Stomach (tissue), 9 donors: Measurements from ENCODE around the gene LRIG3. TPM values are rescaled to one million over a fixed set of nuclear protein-coding genes. Genes with fewer than 3 reads are reported as not detected.
"Not testable (repeated sequence)": the region's sequence is repeated elsewhere in the genome, so short reads cannot be mapped to it uniquely, and the experiment has no call there.

Experiments used
- DNase-seq, 2 donors: peaks; one replicate each; pipeline versions ENCODE4 v3.0.0 to v3.0.0-alpha.2; 2013 to 2019
- H3K27ac ChIP-seq, 5 donors: fragments of 200-600 bp in 4 of 5; sonication (generic) in 4 of 5; one replicate each; pipeline ENCODE4 v1.5.1; 2013 to 2019; ENCODE audit warnings: mild to moderate bottlenecking in 1 of 5, moderate library complexity in 1 of 5
- H3K27me3 ChIP-seq, 3 donors: fragments of 200-600 bp; sonication (generic); one replicate each; pipeline ENCODE4 v1.5.1; 2017 to 2019; ENCODE audit warnings: mixed run types in 1 of 3
- H3K36me3 ChIP-seq, 4 donors: fragments of 200-600 bp; sonication (generic); 1 replicate in 3 of 4; 2 replicates in 1 of 4; pipeline ENCODE4 v1.5.1; 2016 to 2019
- H3K4me1 ChIP-seq, 4 donors: fragments of 200-600 bp; sonication (generic); one replicate each; pipeline ENCODE4 v1.5.1; 2016 to 2019
- H3K4me3 ChIP-seq, 4 donors: fragments of 200-600 bp; sonication (generic) in 3 of 4; one replicate each; pipeline ENCODE4 v1.5.1; 2016 to 2019; ENCODE audit warnings: mild to moderate bottlenecking in 1 of 4
- H3K9me3 ChIP-seq, 4 donors: fragments of 200-600 bp; sonication (generic); one replicate each; pipeline ENCODE4 v1.5.1; 2016 to 2019
- EP300 ChIP-seq: sonication (generic); formaldehyde crosslinking; IDR thresholded peaks from one replicate; pipeline ENCODE4 v1.6.1; 2017; ENCODE audit warnings: antibody characterized with exemption
- POLR2A ChIP-seq, 4 donors: fragments of 450-650 bp; IDR thresholded peaks; one replicate each; pipeline ENCODE4 v1.6.1; 2016; ENCODE audit warnings: antibody characterized with exemption in 4 of 4, control low read depth in 2 of 4, mild to moderate bottlenecking in 1 of 4, moderate library complexity in 1 of 4
- POLR2AphosphoS5 ChIP-seq, 3 donors: sonication (generic); formaldehyde crosslinking; IDR thresholded peaks; one replicate each; pipeline ENCODE4 v1.6.1; 2016; ENCODE audit warnings: antibody characterized with exemption in 3 of 3
- WGBS, 5 donors: extraction: QIAGEN DNeasy Blood & Tissue Kit in 3 of 5; methylation state at CpG; one replicate each; pipeline versions ENCODE4 v1.1.5 to v1.1.7; 2013 to 2018; 5-methylcytosine and 5-hydroxymethylcytosine counted together
- intact Hi-C: fragments of 100-400 bp; cut with DNase I; formaldehyde crosslinking; loops from one replicate; pipeline ENCODE4 v1.15.1; 2023; ENCODE audit warnings: low total_unique reads
- polyA plus RNA-seq, 3 donors: library from polyadenylated mRNA; stranded (reverse); fragments of 200-250 nt; gene quantifications; one replicate each; pipeline ENCODE4 v1.2.3, GENCODE V29; 2013
- total RNA-seq, 5 donors: library from RNA; depleted of rRNA; stranded (reverse); fragments of >200 nt; gene quantifications; one replicate each; pipeline versions ENCODE4 v1.1.0 to v1.2.3, GENCODE V29; 2014 to 2016
- TF ChIP-seq, protein P1 (sequence below), 7 experiments: fragments of 450-650 bp in 4 of 7; fragments of 200-600 bp in 3 of 7; sonication (generic) in 3 of 7; IDR thresholded peaks; one replicate each; pipeline ENCODE4 v1.5.1; 2016 to 2019; ENCODE audit warnings: antibody characterized with exemption in 7 of 7, control low read depth in 2 of 7, mild to moderate bottlenecking in 1 of 7
- donor health status: healthy with polysubstance abuse.
- donor health status: Bipolar disorder and iron deficiency.
- donor health status: healthy.

LRIG3 gene
- total and polyA plus RNA-seq, 8 donors, result 4.8 to 330 (median 45.3) TPM

DNA sequence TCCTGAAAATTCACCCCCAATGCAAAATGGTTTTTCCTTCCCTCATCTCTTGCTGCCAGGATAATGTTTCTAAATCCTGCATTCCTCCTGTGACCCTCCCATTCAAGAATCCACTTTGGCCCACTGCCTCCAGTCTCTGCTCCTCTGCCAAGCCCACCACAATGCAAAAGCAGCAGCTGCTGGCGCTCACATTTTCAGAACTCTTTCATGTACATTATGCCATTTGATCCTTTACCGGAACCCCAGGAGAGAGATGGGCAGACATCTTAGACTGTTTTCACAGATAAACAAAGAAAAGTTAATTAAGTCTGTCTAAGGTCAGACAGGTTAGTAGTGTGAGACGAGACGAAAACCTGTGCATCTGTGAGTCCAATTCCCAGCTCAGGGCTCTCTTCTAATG is 12.9 kb downstream of the LRIG3 start:
- no peak overlapping the region for H3K4me3 ChIP-seq
- intact Hi-C loops, result no loop called here
- H3K4me1 ChIP-seq, result peaks cover 8 to 70% (median 39%) of the 10 kb centered on the region in 4 donors
- TF ChIP-seq EP300, result no peak
- TF ChIP-seq, protein P1, sequence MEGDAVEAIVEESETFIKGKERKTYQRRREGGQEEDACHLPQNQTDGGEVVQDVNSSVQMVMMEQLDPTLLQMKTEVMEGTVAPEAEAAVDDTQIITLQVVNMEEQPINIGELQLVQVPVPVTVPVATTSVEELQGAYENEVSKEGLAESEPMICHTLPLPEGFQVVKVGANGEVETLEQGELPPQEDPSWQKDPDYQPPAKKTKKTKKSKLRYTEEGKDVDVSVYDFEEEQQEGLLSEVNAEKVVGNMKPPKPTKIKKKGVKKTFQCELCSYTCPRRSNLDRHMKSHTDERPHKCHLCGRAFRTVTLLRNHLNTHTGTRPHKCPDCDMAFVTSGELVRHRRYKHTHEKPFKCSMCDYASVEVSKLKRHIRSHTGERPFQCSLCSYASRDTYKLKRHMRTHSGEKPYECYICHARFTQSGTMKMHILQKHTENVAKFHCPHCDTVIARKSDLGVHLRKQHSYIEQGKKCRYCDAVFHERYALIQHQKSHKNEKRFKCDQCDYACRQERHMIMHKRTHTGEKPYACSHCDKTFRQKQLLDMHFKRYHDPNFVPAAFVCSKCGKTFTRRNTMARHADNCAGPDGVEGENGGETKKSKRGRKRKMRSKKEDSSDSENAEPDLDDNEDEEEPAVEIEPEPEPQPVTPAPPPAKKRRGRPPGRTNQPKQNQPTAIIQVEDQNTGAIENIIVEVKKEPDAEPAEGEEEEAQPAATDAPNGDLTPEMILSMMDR (IDR thresholded peaks at IDR 0.05), result no peak
- no peak for TF ChIP-seq POLR2AphosphoS5 (IDR thresholded peaks at IDR 0.05)
- TF ChIP-seq POLR2A (IDR thresholded peaks at IDR 0.05), result no peak
- H3K27ac ChIP-seq, result no peak overlapping the region
- DNase-seq, result peak in 1 of 2 donors; percentile 44
- H3K9me3 ChIP-seq, result no peaks in the 10 kb centered on the region
- WGBS, 5 donors, result 59 to 82% (median 68%) methylated on average over 4 of the region's 4 CpGs
- H3K27me3 ChIP-seq, result no peaks in the 10 kb centered on the region
- peaks cover 9 to 85% (median 58%) of the 10 kb centered on the region in 4 donors for H3K36me3 ChIP-seq

DNA sequence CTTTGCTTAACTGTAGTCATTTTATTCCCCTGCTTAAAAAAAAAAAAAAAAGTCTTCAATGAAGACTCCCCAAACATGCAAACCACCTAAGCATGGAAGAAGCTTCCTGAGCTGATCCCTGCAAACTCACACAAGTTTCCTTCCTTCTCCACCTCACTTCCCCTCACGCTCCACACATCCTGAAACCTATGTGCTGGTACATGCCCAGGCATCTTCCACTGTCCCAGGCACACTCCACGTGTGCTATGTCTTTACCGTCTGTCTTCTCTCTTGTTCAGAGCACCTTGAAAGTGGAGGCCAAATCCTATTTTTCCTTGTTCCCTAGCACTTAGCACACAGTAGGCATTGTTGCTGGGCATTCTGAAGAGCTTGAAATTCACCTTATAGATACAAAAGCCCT is 13.4 kb downstream of the LRIG3 start:
- intact Hi-C loops, result no loop called here
- Histone ChIP-seq H3K4me1 (peaks cover 5 to 70% (median 34%) of the 10 kb centered on the region in 4 donors), H3K9me3 (no peaks in the 10 kb centered on the region), H3K4me3 (no peak overlapping the region), H3K36me3 (peaks cover 9 to 80% (median 56%) of the 10 kb centered on the region in 4 donors), H3K27ac (no peak overlapping the region), H3K27me3 (no peaks in the 10 kb centered on the region)
- TF ChIP-seq POLR2AphosphoS5 (IDR thresholded peaks at IDR 0.05) (no peak), EP300 (no peak), POLR2A (IDR thresholded peaks at IDR 0.05) (no peak)
- TF ChIP-seq, protein P1 (IDR thresholded peaks at IDR 0.05), result no peak
- WGBS, 5 donors, result 67 to 84% (median 76%) methylated on average over 3 of the region's 3 CpGs
- no peak for DNase-seq

DNA sequence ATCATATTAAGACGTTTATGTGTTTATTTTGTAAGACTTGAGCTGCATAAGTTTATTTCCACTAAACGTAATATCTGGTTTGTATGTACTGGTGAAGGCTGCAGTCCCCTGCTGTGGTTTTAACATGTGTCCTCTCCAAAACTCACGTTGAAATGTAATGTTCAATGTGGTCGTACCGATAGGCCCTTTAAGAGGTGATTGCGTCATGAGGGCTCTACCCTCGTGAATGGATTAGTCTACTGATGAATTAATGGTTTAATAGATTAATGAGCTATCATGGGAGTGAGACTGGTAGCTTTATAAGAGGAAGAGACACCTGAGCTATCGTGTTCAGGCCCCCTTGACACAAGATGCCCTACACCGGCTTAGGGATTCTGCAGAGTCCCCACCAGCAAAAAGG is 14.9 kb downstream of the LRIG3 start:
- peaks cover 9 to 74% (median 48%) of the 10 kb centered on the region in 4 donors for H3K36me3 ChIP-seq
- intact Hi-C loops, result no loop called here
- TF ChIP-seq POLR2AphosphoS5 (IDR thresholded peaks at IDR 0.05) (no peak), EP300 (no peak), POLR2A (IDR thresholded peaks at IDR 0.05) (no peak)
- TF ChIP-seq, protein P1 (IDR thresholded peaks at IDR 0.05), result no peak

DNA sequence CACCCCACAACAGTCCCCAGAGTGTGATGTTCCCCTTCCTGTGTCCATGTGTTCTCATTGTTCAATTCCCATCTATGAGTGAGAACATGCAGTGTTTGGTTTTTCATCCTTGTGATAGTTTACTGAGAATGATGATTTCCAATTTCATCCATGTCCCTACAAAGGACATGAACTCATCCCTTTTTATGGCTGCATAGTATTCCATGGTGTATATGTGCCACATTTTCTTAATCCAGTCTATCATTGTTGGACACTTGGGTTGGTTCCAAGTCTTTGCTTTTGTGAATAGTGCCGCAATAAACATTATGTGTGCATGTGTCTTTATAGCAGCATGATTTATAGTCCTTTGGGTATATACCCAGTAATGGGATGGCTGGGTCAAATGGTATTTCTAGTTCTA is 17.6 kb downstream of the LRIG3 start:
- H3K36me3 ChIP-seq, result peaks cover 4 to 48% (median 29%) of the 10 kb centered on the region in 4 donors
- H3K9me3 ChIP-seq, H3K27me3 ChIP-seq, H3K4me3 ChIP-seq, intact Hi-C loops, DNase-seq, H3K27ac ChIP-seq: not testable (repeated sequence)
- peaks cover 12 to 66% (median 33%) of the 10 kb centered on the region in 4 donors for H3K4me1 ChIP-seq
- 83 to 98% (median 92%) methylated on average over 1 of the region's 1 CpG for WGBS, 5 donors

More for the DNA sequence above, 14.9 kb downstream of the LRIG3 start:
- no peak for DNase-seq
- no peaks in the 10 kb centered on the region for H3K9me3 ChIP-seq
- no peak overlapping the region for H3K4me3 ChIP-seq
- peaks cover 2 to 67% (median 28%) of the 10 kb centered on the region in 4 donors for H3K4me1 ChIP-seq
- no peaks in the 10 kb centered on the region for H3K27me3 ChIP-seq
- WGBS, 5 donors, result 66 to 71% (median 69%) methylated on average over 9 of the region's 9 CpGs
- no peak overlapping the region for H3K27ac ChIP-seq

DNA sequence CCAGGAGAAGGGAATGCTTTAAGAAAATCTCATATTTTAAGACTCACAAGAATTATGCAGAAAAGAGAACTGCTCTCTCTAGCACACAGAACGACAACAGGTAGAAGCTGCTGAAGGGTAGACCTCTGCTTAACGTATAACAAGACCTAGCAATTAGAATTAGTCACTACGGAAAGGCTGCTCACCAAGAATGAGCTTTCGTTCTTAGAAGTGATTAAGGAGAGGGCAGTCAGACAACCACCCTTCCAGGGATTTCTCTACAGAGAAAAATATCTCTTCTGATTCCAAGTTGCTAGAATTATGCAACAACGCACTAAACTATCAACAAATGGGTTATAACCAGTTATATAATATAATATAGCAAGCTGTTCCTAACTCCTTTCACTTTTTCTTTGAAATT is 18.6 kb downstream of the LRIG3 start:
- H3K9me3 ChIP-seq, result no peaks in the 10 kb centered on the region
- peaks cover 12 to 66% (median 34%) of the 10 kb centered on the region in 4 donors for H3K4me1 ChIP-seq
- intact Hi-C loops, result no loop called here
- no peak overlapping the region for H3K4me3 ChIP-seq
- no peaks in the 10 kb centered on the region for H3K27me3 ChIP-seq
- H3K36me3 ChIP-seq, result peaks cover 0 to 38% (median 19%) of the 10 kb centered on the region in 4 donors
- no peak for DNase-seq
- H3K27ac ChIP-seq, result no peak overlapping the region
- TF ChIP-seq POLR2AphosphoS5 (IDR thresholded peaks at IDR 0.05) (no peak), EP300 (no peak), POLR2A (IDR thresholded peaks at IDR 0.05) (no peak)
- TF ChIP-seq, protein P1 (IDR thresholded peaks at IDR 0.05), result no peak
- 76 to 90% (median 82%) methylated on average over 5 of the region's 5 CpGs for WGBS, 5 donors
